ENCODE results near the gene STX1A. TPM values are rescaled to one million over a fixed set of nuclear protein-coding genes. Genes with fewer than 3 reads are reported as not detected.

Gene STX1A
- total and polyA plus RNA-seq, 2 of the 13 experiments (the other 11 are each of a cell fraction or from before 2014, with no cell fraction given): 6.1 to 12.2 TPM

DNA sequence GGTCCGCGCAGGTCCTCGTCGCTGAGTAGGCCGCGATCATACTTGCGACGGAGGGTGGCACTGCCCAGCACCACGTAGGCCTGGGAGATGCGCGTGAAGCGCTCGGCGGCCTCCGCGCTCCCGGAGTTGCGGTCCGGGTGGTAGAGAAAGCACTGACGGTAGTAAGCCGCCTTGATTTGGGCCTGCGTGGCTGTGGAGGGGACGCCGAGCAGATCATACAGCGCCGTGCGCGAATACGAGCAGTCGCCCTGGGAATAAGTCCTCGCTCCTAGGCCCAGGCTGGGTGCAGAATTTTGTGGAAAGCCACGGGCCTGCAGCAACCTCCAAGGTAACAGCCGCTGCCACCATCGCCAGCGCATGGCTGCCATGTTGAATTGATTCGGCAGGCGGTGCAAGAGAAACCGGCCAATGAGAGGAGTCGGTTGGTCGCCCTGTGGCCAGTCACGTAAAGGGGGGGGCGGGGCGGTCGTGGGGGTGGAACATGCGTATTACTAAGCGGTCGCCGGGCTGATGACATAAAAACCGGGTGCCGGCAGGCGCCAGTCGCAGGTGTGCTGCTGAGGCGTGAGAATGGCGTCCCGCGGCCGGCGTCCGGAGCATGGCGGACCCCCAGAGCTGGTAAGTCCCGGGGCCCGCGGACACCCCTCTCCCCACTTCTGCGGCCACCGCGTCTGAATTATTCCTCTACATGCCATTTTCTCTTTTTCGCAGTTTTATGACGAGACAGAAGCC lies 36.2 kb downstream of the STX1A start, which contains the start of the genes BUD23 and DNAJC30 (continued):
- no peak for TF ChIP-seq ZSCAN30 (CRISPR knock-in tag; IDR thresholded peaks at IDR 0.05)
- TF ChIP-seq, protein P1, sequence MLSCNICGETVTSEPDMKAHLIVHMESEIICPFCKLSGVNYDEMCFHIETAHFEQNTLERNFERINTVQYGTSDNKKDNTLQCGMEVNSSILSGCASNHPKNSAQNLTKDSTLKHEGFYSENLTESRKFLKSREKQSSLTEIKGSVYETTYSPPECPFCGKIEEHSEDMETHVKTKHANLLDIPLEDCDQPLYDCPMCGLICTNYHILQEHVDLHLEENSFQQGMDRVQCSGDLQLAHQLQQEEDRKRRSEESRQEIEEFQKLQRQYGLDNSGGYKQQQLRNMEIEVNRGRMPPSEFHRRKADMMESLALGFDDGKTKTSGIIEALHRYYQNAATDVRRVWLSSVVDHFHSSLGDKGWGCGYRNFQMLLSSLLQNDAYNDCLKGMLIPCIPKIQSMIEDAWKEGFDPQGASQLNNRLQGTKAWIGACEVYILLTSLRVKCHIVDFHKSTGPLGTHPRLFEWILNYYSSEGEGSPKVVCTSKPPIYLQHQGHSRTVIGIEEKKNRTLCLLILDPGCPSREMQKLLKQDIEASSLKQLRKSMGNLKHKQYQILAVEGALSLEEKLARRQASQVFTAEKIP (CRISPR knock-in tag; IDR thresholded peaks at IDR 0.05; ENCODE audit: borderline replicate concordance): no peak
- TF ChIP-seq, protein P2, sequence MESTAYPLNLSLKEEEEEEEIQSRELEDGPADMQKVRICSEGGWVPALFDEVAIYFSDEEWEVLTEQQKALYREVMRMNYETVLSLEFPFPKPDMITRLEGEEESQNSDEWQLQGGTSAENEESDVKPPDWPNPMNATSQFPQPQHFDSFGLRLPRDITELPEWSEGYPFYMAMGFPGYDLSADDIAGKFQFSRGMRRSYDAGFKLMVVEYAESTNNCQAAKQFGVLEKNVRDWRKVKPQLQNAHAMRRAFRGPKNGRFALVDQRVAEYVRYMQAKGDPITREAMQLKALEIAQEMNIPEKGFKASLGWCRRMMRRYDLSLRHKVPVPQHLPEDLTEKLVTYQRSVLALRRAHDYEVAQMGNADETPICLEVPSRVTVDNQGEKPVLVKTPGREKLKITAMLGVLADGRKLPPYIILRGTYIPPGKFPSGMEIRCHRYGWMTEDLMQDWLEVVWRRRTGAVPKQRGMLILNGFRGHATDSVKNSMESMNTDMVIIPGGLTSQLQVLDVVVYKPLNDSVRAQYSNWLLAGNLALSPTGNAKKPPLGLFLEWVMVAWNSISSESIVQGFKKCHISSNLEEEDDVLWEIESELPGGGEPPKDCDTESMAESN (CRISPR knock-in tag; conservative IDR thresholded peaks at IDR 0.05): peak; percentile 62; the same call in 1 of the 2 replicates
- peak; percentile 97 for TF ChIP-seq ATF1 (CRISPR knock-in tag; IDR thresholded peaks at IDR 0.05)
- TF ChIP-seq RARA (CRISPR knock-in tag; IDR thresholded peaks at IDR 0.05): no peak
- no peak for TF ChIP-seq ZNF3 (CRISPR knock-in tag; IDR thresholded peaks at IDR 0.05)
- peak; percentile 91 for TF ChIP-seq POLR2G (IDR thresholded peaks at IDR 0.05; ENCODE audit: low read depth, low read length)
- no peak for TF ChIP-seq CENPX (CRISPR knock-in tag; IDR thresholded peaks at IDR 0.05)
- no peak for TF ChIP-seq RORA (CRISPR knock-in tag; IDR thresholded peaks at IDR 0.05)
- TF ChIP-seq, protein P3, sequence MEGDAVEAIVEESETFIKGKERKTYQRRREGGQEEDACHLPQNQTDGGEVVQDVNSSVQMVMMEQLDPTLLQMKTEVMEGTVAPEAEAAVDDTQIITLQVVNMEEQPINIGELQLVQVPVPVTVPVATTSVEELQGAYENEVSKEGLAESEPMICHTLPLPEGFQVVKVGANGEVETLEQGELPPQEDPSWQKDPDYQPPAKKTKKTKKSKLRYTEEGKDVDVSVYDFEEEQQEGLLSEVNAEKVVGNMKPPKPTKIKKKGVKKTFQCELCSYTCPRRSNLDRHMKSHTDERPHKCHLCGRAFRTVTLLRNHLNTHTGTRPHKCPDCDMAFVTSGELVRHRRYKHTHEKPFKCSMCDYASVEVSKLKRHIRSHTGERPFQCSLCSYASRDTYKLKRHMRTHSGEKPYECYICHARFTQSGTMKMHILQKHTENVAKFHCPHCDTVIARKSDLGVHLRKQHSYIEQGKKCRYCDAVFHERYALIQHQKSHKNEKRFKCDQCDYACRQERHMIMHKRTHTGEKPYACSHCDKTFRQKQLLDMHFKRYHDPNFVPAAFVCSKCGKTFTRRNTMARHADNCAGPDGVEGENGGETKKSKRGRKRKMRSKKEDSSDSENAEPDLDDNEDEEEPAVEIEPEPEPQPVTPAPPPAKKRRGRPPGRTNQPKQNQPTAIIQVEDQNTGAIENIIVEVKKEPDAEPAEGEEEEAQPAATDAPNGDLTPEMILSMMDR (CRISPR knock-in tag; IDR thresholded peaks at IDR 0.05): no peak
- TF ChIP-seq ZNF615 (CRISPR knock-in tag; IDR thresholded peaks at IDR 0.05; ENCODE audit: borderline replicate concordance): no peak
- 0 out of 2 replicates have a peak, but pooled peaks have one; percentile 21 for TF ChIP-seq FOXJ3 (CRISPR knock-in tag; IDR thresholded peaks at IDR 0.05; ENCODE audit: borderline replicate concordance)
- TF ChIP-seq TMF1 (CRISPR knock-in tag; IDR thresholded peaks at IDR 0.05; ENCODE audit: low read depth): peak; percentile 58; the same call in 1 of the 2 replicates
- no peak for TF ChIP-seq ZFP82 (CRISPR knock-in tag; IDR thresholded peaks at IDR 0.05; ENCODE audit: borderline replicate concordance)
- no peak for TF ChIP-seq PHB2 (IDR thresholded peaks at IDR 0.05; ENCODE audit: partially characterized antibody)
- TF ChIP-seq, protein P4, sequence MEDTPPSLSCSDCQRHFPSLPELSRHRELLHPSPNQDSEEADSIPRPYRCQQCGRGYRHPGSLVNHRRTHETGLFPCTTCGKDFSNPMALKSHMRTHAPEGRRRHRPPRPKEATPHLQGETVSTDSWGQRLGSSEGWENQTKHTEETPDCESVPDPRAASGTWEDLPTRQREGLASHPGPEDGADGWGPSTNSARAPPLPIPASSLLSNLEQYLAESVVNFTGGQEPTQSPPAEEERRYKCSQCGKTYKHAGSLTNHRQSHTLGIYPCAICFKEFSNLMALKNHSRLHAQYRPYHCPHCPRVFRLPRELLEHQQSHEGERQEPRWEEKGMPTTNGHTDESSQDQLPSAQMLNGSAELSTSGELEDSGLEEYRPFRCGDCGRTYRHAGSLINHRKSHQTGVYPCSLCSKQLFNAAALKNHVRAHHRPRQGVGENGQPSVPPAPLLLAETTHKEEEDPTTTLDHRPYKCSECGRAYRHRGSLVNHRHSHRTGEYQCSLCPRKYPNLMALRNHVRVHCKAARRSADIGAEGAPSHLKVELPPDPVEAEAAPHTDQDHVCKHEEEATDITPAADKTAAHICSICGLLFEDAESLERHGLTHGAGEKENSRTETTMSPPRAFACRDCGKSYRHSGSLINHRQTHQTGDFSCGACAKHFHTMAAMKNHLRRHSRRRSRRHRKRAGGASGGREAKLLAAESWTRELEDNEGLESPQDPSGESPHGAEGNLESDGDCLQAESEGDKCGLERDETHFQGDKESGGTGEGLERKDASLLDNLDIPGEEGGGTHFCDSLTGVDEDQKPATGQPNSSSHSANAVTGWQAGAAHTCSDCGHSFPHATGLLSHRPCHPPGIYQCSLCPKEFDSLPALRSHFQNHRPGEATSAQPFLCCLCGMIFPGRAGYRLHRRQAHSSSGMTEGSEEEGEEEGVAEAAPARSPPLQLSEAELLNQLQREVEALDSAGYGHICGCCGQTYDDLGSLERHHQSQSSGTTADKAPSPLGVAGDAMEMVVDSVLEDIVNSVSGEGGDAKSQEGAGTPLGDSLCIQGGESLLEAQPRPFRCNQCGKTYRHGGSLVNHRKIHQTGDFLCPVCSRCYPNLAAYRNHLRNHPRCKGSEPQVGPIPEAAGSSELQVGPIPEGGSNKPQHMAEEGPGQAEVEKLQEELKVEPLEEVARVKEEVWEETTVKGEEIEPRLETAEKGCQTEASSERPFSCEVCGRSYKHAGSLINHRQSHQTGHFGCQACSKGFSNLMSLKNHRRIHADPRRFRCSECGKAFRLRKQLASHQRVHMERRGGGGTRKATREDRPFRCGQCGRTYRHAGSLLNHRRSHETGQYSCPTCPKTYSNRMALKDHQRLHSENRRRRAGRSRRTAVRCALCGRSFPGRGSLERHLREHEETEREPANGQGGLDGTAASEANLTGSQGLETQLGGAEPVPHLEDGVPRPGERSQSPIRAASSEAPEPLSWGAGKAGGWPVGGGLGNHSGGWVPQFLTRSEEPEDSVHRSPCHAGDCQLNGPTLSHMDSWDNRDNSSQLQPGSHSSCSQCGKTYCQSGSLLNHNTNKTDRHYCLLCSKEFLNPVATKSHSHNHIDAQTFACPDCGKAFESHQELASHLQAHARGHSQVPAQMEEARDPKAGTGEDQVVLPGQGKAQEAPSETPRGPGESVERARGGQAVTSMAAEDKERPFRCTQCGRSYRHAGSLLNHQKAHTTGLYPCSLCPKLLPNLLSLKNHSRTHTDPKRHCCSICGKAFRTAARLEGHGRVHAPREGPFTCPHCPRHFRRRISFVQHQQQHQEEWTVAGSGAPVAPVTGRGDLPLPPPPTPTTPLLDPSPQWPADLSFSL (CRISPR knock-in tag; IDR thresholded peaks at IDR 0.05): no peak
